Measurements from ENCODE around the gene TUBB.

The TUBB gene

DNA sequence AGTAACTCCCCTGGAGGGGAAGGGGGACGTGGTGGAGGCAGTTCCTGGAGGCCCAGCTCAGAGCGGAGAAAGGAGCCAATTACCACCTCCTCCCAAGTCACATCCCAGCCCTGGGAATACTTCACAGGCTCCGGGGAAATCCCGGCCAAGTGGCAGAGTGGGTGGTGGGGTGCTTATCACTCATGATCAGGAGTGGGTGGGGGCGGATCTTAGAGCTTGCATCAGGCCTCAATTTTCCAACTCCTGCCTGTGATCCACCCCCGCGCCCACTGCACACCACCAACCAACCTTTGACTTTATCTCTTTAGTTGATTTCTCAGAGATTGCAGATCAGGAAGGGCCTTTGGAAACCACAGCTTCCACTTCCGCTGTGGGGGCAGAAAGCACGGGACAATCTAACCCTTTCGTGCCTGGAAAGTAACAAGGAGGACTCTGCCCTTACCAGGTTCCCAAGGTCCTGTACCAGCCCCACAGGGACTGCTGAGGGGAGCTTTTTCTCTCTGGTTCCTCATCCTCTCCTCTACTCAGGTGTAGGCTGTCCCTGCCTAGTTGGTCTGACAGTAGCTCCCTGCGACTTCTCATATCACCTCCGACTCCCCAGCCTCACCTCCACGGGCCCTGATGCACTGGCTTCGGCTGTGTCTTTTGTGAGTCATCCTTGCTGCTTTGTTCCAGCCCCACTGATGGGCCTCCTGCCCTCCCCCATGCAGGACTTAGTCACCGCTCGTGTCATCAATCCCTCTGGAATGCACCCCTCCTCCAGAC, 49.1 kb downstream of the TUBB start:
- peak overlapping the region; percentile 1 for H3K4me3 ChIP-seq (ENCODE audit: low read length)

DNA sequence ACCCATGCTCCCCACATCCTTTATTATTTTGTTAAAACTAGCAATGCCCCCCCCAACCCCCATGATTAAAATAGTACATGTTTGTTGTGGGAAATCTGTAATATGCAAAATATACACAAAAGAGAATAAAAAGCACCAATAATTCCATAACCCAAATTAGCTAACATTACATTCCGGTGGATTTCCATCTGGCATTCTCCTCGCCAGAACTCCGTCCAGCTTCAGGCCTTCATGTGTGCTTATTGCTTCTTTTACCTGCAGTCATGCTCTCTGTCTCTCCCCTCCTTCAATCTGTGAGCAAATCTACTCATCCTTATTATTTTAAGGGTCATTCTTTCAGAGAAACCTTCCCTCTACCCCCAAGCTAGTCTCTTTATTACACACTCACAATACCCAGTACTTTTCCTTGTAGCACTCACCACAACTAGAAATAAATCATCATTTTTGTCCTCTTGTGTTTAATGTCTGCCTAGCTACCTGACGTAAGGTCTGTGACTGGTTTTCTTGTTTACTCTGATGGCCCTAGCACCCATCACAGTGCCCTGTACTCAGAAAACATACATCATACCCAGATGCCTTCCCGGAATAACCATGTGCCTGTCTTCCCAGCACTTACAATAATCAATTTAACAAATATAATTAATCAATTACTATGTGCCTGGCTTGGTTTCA, 49.8 kb downstream of the TUBB start:
- peak overlapping the region; percentile 40 for H2AFZ ChIP-seq (ENCODE audit: low read depth, low read length)
- no peaks in the 10 kb centered on the region for H3K36me3 ChIP-seq (ENCODE audit: insufficient read depth, low read length)
- H3K4me3 ChIP-seq (ENCODE audit: low read length): no peak overlapping the region
- peaks cover 19% of the 10 kb centered on the region for H3K4me1 ChIP-seq (ENCODE audit: insufficient read depth, low read length)
- H3K27me3 ChIP-seq (ENCODE audit: insufficient read depth, low read length): no peaks in the 10 kb centered on the region
- H3K9me3 ChIP-seq (ENCODE audit: low read length): no peaks in the 10 kb centered on the region

More for the DNA sequence above, 49.1 kb downstream of the TUBB start:
- Histone ChIP-seq H3K9me3 (ENCODE audit: low read length) (no peaks in the 10 kb centered on the region), H3K4me1 (ENCODE audit: insufficient read depth, low read length) (peaks cover 24% of the 10 kb centered on the region), H2AFZ (ENCODE audit: low read depth, low read length) (peak overlapping the region; percentile 40), H3K36me3 (ENCODE audit: insufficient read depth, low read length) (no peaks in the 10 kb centered on the region), H3K27me3 (ENCODE audit: insufficient read depth, low read length) (no peaks in the 10 kb centered on the region)

DNA sequence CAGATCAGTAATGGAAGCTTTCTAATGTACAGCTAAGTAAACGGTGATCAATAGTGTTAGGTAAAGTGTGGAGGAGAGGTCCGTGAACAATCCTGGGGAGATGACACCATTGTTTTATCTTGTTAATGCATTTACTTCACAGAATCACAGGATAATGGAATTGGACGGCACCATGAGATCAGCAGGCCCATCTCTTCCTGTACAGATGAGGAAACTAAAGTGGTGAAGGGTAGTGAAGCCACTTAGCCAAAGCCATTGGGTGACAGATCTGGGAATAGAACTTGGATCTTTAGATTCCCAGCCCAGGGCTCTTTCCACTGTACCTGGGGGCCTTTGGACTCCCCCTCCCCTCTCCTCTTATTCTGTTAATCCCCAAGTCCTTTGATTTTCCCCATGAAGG, 50.4 kb downstream of the TUBB start:
- Histone ChIP-seq H2AFZ (ENCODE audit: low read depth, low read length) (no peak overlapping the region), H3K36me3 (ENCODE audit: insufficient read depth, low read length) (no peaks in the 10 kb centered on the region), H3K27me3 (ENCODE audit: insufficient read depth, low read length) (no peaks in the 10 kb centered on the region), H3K4me1 (ENCODE audit: insufficient read depth, low read length) (peaks cover 16% of the 10 kb centered on the region), H3K4me3 (ENCODE audit: low read length) (no peak overlapping the region), H3K9me3 (ENCODE audit: low read length) (no peaks in the 10 kb centered on the region)

DNA sequence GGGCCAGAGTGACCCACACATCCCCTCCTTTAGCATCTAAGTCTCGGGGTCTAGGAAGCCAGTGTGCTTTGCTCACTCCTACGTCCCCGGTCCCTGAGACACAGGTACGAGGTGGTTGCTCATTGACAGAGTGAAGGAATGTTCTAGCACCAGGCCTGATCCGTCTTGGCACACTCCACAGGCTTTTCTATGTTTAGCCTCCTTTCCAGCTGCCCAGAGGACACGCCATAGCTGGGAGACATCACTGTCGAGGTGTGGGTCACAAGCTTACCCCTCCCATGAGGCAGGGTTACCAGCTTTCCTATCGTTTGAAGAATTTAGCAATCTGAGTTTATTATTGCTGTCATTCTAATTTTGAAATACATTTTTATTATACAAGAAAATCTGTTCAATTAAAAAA, 54.5 kb downstream of the TUBB start:
- H3K4me1 ChIP-seq (ENCODE audit: insufficient read depth, low read length): peaks cover 4% of the 10 kb centered on the region
- no peak overlapping the region for H3K4me3 ChIP-seq (ENCODE audit: low read length)
- H3K27me3 ChIP-seq (ENCODE audit: insufficient read depth, low read length): no peaks in the 10 kb centered on the region
- H3K9me3 ChIP-seq (ENCODE audit: low read length): no peaks in the 10 kb centered on the region
- no peak overlapping the region for H2AFZ ChIP-seq (ENCODE audit: low read depth, low read length)
- no peaks in the 10 kb centered on the region for H3K36me3 ChIP-seq (ENCODE audit: insufficient read depth, low read length)
